Esophagus squamous epithelium (tissue), 5 donors: ENCODE data around the gene APBA2. TPM values are rescaled to one million over a fixed set of nuclear protein-coding genes. Genes with fewer than 3 reads are reported as not detected.

ENCODE experiments used
- DNase-seq: peaks from one replicate; lab custom pipeline; 2025; lab: John Stamatoyannopoulos, UW
- H3K27ac ChIP-seq, 4 donors: fragments of 200-600 bp; sonication (generic); one replicate each; pipeline ENCODE4 v1.5.1; 2016 to 2019; ENCODE audit warnings: mild to moderate bottlenecking in 1 of 4
- H3K27me3 ChIP-seq, 4 donors: fragments of 200-600 bp; sonication (generic); 1 replicate in 3 of 4; 2 replicates in 1 of 4; pipeline versions ENCODE4 v1.5.1 to v1.6.0; 2017 to 2021; ENCODE audit warnings: antibody characterized with exemption in 1 of 4
- H3K36me3 ChIP-seq, 3 donors: fragments of 200-600 bp; sonication (generic); one replicate each; pipeline ENCODE4 v1.5.1; 2016 to 2019
- H3K4me1 ChIP-seq, 3 donors: fragments of 200-600 bp; sonication (generic); one replicate each; pipeline ENCODE4 v1.5.1; 2017 to 2019
- H3K4me3 ChIP-seq, 4 donors: fragments of 200-600 bp; sonication (generic); 1 replicate in 3 of 4; 2 replicates in 1 of 4; pipeline ENCODE4 v1.5.1; 2016 to 2019; ENCODE audit warnings: mild to moderate bottlenecking in 2 of 4, moderate library complexity in 1 of 4
- H3K9me3 ChIP-seq, 3 donors: fragments of 200-600 bp; sonication (generic); one replicate each; pipeline ENCODE4 v1.5.1; 2016 to 2019
- POLR2A ChIP-seq, 4 donors: fragments of 450-650 bp; IDR thresholded peaks; one replicate each; pipeline ENCODE4 v1.6.1; 2017; ENCODE audit warnings: antibody characterized with exemption in 4 of 4, mild to moderate bottlenecking in 4 of 4, moderate library complexity in 3 of 4
- WGBS, 2 donors: methylation state at CpG; one replicate each; pipeline ENCODE4 v1.1.5; 2018; 5-methylcytosine and 5-hydroxymethylcytosine counted together
- intact Hi-C: fragments of 100-400 bp; cut with DNase I; formaldehyde crosslinking; loops from one replicate; pipeline ENCODE4 v1.15.0; 2022
- total RNA-seq, 4 donors: library from RNA; depleted of rRNA; stranded (reverse); fragments of >200 nt; gene quantifications; one replicate each; pipeline ENCODE4 v1.1.0, GENCODE V29; 2016
- TF ChIP-seq, protein P1 (sequence below), 6 experiments: fragments of 450-650 bp in 4 of 6; fragments of 200-600 bp in 2 of 6; sonication (generic) in 2 of 6; IDR thresholded peaks; one replicate each; pipeline ENCODE4 v1.5.1; 2016 to 2019; ENCODE audit warnings: antibody characterized with exemption in 6 of 6, mild to moderate bottlenecking in 4 of 6, moderate library complexity in 4 of 6
- donor health status: DM: yes; HTN: yes; CAD: no.

Gene APBA2
- total RNA-seq, 4 donors from 2014 or later, result 0.82 to 9.9 (median 1.6) TPM

DNA sequence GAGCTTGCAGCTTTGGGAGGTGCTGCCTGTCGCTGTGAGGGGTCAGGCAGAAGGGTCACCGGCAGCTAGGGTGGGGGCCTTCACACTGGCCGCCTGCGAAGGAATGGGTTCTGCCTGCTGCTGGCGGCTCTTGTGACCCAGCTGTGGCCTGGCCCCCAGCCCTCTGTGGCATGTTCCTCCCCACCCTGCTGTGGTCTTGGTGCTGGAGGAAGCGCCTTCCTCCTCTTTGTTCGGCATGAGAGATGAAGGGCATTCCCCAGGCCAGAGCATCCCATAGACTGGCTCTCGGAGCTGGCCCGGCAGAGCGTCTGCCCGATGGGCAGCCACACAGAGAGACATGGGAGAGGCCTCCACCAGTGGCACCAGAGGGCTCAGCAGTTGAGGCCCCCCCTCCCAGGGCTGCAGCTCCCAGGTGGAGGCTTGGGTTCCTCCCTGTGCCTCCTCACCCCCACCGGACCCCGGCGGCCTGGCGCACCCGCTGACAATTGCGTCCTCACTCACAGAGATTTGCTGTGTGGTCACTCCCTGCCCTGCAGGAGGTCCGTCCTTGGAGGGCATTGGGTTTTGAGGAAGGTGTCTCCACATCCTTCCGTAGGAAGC lies 221.6 kb downstream of the APBA2 start:
- peaks cover 0 to 20% (median 0%) of the 10 kb centered on the region in 4 donors for H3K27me3 ChIP-seq
- intact Hi-C loops, result no loop called here
- H3K4me1 ChIP-seq, result peaks cover 0 to 11% (median 5%) of the 10 kb centered on the region in 3 donors
- no peak for TF ChIP-seq POLR2A (IDR thresholded peaks at IDR 0.05)
- TF ChIP-seq, protein P1, sequence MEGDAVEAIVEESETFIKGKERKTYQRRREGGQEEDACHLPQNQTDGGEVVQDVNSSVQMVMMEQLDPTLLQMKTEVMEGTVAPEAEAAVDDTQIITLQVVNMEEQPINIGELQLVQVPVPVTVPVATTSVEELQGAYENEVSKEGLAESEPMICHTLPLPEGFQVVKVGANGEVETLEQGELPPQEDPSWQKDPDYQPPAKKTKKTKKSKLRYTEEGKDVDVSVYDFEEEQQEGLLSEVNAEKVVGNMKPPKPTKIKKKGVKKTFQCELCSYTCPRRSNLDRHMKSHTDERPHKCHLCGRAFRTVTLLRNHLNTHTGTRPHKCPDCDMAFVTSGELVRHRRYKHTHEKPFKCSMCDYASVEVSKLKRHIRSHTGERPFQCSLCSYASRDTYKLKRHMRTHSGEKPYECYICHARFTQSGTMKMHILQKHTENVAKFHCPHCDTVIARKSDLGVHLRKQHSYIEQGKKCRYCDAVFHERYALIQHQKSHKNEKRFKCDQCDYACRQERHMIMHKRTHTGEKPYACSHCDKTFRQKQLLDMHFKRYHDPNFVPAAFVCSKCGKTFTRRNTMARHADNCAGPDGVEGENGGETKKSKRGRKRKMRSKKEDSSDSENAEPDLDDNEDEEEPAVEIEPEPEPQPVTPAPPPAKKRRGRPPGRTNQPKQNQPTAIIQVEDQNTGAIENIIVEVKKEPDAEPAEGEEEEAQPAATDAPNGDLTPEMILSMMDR (IDR thresholded peaks at IDR 0.05), result no peak
- H3K27ac ChIP-seq, result no peak overlapping the region
- WGBS, 2 donors, result 100% methylated on average over 2 of the region's 19 CpGs; no CpG with 5 or more reads in 1 of the 2 donors
- H3K9me3 ChIP-seq, result no peaks in the 10 kb centered on the region
- H3K36me3 ChIP-seq, result no peaks in the 10 kb centered on the region
- H3K4me3 ChIP-seq, result no peak overlapping the region
- no peak for DNase-seq

DNA sequence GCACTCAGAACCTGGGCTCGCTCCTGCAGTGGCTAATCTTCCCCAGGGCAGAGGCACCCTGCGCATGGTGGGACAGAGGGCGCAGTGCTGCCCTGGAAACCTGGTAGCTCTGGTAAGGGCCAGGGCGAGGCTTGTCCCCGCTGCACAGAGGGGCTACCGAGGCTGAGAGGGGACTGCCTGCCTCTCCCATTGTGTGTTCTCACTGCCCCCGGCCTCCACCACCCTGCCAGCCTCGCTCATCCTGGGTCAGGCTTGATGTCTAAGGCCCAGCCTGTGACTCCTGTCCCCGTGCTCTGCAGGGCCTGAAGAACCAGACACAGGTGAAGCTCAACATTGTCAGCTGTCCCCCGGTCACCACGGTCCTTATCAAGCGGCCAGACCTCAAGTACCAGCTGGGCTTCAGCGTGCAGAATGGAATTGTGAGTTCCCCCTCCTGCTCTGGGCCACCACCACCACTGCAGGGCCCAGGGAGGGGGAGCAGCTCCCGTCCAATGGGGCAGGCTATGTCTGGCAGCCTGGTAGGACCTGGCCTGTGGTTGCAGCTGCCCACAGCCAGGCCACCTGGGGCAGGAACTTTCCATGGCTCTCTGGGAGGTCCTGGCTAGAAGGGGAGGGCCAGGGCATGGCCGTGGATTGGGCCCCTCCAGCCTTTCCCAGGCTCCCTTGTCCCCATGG lies 222.3 kb downstream of the APBA2 start:
- WGBS, 2 donors, result 63 to 80% methylated on average over 1 to 6 of the region's 15 CpGs
- Histone ChIP-seq H3K9me3 (no peaks in the 10 kb centered on the region), H3K27me3 (peaks cover 0 to 18% (median 0%) of the 10 kb centered on the region in 4 donors), H3K27ac (no peak overlapping the region), H3K4me1 (peaks cover 0 to 10% (median 5%) of the 10 kb centered on the region in 3 donors), H3K36me3 (no peaks in the 10 kb centered on the region), H3K4me3 (no peak overlapping the region)
- intact Hi-C loops, result no loop called here
- no peak for TF ChIP-seq POLR2A (IDR thresholded peaks at IDR 0.05)
- TF ChIP-seq, protein P1 (IDR thresholded peaks at IDR 0.05), result no peak
- DNase-seq, result no peak

DNA sequence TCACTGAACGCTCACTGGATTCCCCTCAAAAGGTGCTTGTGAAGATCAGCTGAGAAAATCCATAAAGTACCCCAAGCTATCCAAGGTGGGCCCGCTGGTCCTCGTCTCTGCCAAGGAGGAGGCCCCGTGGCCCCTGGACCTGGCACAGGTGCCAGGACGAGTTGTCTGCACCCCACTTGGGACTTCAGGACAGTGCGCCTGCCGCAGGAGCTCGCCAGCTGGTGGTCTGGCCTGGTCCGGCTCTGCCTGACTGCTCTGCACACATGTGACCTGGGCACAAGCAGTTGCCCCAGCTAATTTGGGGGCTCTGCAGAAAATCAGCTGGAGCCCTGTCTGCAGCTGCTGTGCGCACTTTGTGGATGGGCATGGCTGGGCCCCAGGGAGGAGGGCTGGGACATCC lies 224.0 kb downstream of the APBA2 start:
- Histone ChIP-seq H3K36me3 (no peaks in the 10 kb centered on the region), H3K27me3 (peaks cover 0 to 13% (median 0%) of the 10 kb centered on the region in 4 donors), H3K27ac (no peak overlapping the region), H3K4me1 (peaks cover 0 to under 1% (median under 1%) of the 10 kb centered on the region in 3 donors), H3K9me3 (no peaks in the 10 kb centered on the region), H3K4me3 (no peak overlapping the region)
- intact Hi-C loops, result no loop called here
- no CpG with 5 or more reads among the region's 10 CpGs for WGBS, 2 donors
- TF ChIP-seq, protein P1 (IDR thresholded peaks at IDR 0.05), result no peak
- TF ChIP-seq POLR2A (IDR thresholded peaks at IDR 0.05), result no peak
- no peak for DNase-seq

DNA sequence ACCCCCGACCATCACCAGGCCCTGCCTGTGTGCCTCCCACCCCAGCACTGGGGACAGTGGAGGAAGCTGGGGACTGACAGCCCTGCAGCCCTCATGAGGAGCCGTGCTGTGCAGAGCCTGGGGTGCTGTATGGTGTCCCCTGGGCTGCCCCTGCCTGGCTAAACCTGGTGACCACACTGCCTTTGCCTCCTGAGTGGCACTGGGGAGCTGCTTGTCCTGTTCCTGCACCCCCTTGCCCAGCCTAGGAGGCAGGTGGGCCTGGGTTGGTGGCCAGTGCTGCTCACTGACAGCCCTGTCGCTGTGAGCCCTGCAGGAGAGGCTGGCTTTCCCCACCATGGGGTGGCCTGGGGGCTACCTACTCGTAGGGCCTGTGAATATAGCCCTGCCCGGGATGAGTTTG lies 224.4 kb downstream of the APBA2 start:
- peaks cover 3 to 5% (median 3%) of the 10 kb centered on the region in 3 donors for H3K4me1 ChIP-seq

More for the DNA sequence above, 224.4 kb downstream of the APBA2 start:
- Histone ChIP-seq H3K27me3 (peaks cover 0 to 17% (median 0%) of the 10 kb centered on the region in 4 donors), H3K9me3 (no peaks in the 10 kb centered on the region), H3K27ac (no peak overlapping the region), H3K4me3 (no peak overlapping the region), H3K36me3 (no peaks in the 10 kb centered on the region)
- no peak for TF ChIP-seq POLR2A (IDR thresholded peaks at IDR 0.05)
- TF ChIP-seq, protein P1 (IDR thresholded peaks at IDR 0.05), result no peak
- no peak for DNase-seq
- WGBS, 2 donors, result 80% methylated on average over 1 of the region's 5 CpGs; no CpG with 5 or more reads in 1 of the 2 donors
- intact Hi-C loops, result no loop called here
